Measurements from ENCODE around the gene METTL27.

METTL27 gene

GRCh38 chr7:73879977-73880681, 37.8 kb upstream of the METTL27 start:
- Histone ChIP-seq H3K27ac (ENCODE audit: extremely low read depth, low read depth, low read length) (no peak overlapping the region), H3K9me3 (ENCODE audit: control insufficient read depth, insufficient read depth, low read depth, low read length) (no peaks in the 10 kb centered on the region), H3K4me3 (ENCODE audit: low read depth, low read length) (no peak overlapping the region), H3K36me3 (ENCODE audit: control insufficient read depth in 2 of 2, insufficient read depth in 1 of 2, low read length in 2 of 2) (no peaks in the 10 kb centered on the region), H3K4me1 (ENCODE audit: control insufficient read depth, insufficient read depth, low read length) (no peaks in the 10 kb centered on the region)
- TF ChIP-seq ZNF571 (tag by site-specific recombination; IDR thresholded peaks at IDR 0.05), result no peak
- no peak for TF ChIP-seq PRDM6 (tag by site-specific recombination; IDR thresholded peaks at IDR 0.05)
- TF ChIP-seq ZBTB7A (tag by site-specific recombination; IDR thresholded peaks at IDR 0.05; ENCODE audit: low read depth), result no peak
- no peak for TF ChIP-seq ZNF747 (tag by site-specific recombination; IDR thresholded peaks at IDR 0.05)
- no peak for TF ChIP-seq IKZF3 (tag by site-specific recombination; IDR thresholded peaks at IDR 0.05)
- TF ChIP-seq ZFP37 (tag by site-specific recombination; IDR thresholded peaks at IDR 0.05), result no peak
- TF ChIP-seq ZNF2 (tag by site-specific recombination; IDR thresholded peaks at IDR 0.05), result no peak
- TF ChIP-seq ZNF391 (tag by site-specific recombination; IDR thresholded peaks at IDR 0.05; ENCODE audit: borderline replicate concordance, low read depth), result no peak
- no peak for TF ChIP-seq PBX3 (CRISPR knock-in tag; IDR thresholded peaks at IDR 0.05)
- TF ChIP-seq ZNF239 (tag by site-specific recombination; IDR thresholded peaks at IDR 0.05), result no peak
- CTCF ChIA-PET, result interaction anchor here (0.6 to 1.4 kb wide), 4 partner anchors 12 to 521 kb away, joined by 3 to 5 read pairs (median 4); no protein-coding TSS in a partner anchor
- POLR2A ChIA-PET, result no interaction called here

GRCh38 chr7:73876973-73877372, 34.7 kb upstream of the METTL27 start:
- H3K4me3 ChIP-seq (ENCODE audit: low read depth, low read length), result no peak overlapping the region
- CTCF ChIA-PET, result interaction anchor here (0.6 kb wide), 1 partner anchor 23 kb away, joined by 3 read pairs; no protein-coding TSS in a partner anchor
- POLR2A ChIA-PET, result no interaction called here
- no peaks in the 10 kb centered on the region for H3K36me3 ChIP-seq (ENCODE audit: control insufficient read depth in 2 of 2, insufficient read depth in 1 of 2, low read length in 2 of 2)
- no peak overlapping the region for H3K27ac ChIP-seq (ENCODE audit: extremely low read depth, low read depth, low read length)
- H3K9me3 ChIP-seq (ENCODE audit: control insufficient read depth, insufficient read depth, low read depth, low read length), result no peaks in the 10 kb centered on the region
- TF ChIP-seq ZFP37 (tag by site-specific recombination; IDR thresholded peaks at IDR 0.05), result no peak
- TF ChIP-seq ZNF248 (tag by site-specific recombination; IDR thresholded peaks at IDR 0.05), result no peak
- TF ChIP-seq ZNF544 (tag by site-specific recombination; IDR thresholded peaks at IDR 0.05), result no peak
- no peak for TF ChIP-seq ZBTB49 (tag by site-specific recombination; IDR thresholded peaks at IDR 0.05; ENCODE audit: low read depth)
- no peak for TF ChIP-seq ZNF488 (tag by site-specific recombination; IDR thresholded peaks at IDR 0.05)
- no peak for TF ChIP-seq WT1 (tag by site-specific recombination; IDR thresholded peaks at IDR 0.05)
- TF ChIP-seq ZNF560 (tag by site-specific recombination; IDR thresholded peaks at IDR 0.05; ENCODE audit: borderline replicate concordance), result no peak
- TF ChIP-seq ZNF391 (tag by site-specific recombination; IDR thresholded peaks at IDR 0.05; ENCODE audit: borderline replicate concordance, low read depth), result no peak
- no peak for TF ChIP-seq OVOL3 (tag by site-specific recombination; IDR thresholded peaks at IDR 0.05)
- no peak for TF ChIP-seq ZNF548 (tag by site-specific recombination; IDR thresholded peaks at IDR 0.05)
- no peak for TF ChIP-seq EGR2 (tag by site-specific recombination; IDR thresholded peaks at IDR 0.05; ENCODE audit: low read depth)
- TF ChIP-seq ZNF473 (tag by site-specific recombination; IDR thresholded peaks at IDR 0.05), result no peak
- TF ChIP-seq ZNF747 (tag by site-specific recombination; IDR thresholded peaks at IDR 0.05), result no peak
- TF ChIP-seq BCL11B (tag by site-specific recombination; IDR thresholded peaks at IDR 0.05; ENCODE audit: low read depth), result no peak
- H3K4me1 ChIP-seq (ENCODE audit: control insufficient read depth, insufficient read depth, low read length), result no peaks in the 10 kb centered on the region
